GM19240 (cell line): ENCODE data around the gene HEMK1.

ENCODE experiments used
- DNase-seq: peaks from one replicate; pipeline ENCODE4 v3.0.0; 2011; ENCODE audit warnings: low spot score; ENCODE audit not compliant: insufficient read length

Gene HEMK1

DNA sequence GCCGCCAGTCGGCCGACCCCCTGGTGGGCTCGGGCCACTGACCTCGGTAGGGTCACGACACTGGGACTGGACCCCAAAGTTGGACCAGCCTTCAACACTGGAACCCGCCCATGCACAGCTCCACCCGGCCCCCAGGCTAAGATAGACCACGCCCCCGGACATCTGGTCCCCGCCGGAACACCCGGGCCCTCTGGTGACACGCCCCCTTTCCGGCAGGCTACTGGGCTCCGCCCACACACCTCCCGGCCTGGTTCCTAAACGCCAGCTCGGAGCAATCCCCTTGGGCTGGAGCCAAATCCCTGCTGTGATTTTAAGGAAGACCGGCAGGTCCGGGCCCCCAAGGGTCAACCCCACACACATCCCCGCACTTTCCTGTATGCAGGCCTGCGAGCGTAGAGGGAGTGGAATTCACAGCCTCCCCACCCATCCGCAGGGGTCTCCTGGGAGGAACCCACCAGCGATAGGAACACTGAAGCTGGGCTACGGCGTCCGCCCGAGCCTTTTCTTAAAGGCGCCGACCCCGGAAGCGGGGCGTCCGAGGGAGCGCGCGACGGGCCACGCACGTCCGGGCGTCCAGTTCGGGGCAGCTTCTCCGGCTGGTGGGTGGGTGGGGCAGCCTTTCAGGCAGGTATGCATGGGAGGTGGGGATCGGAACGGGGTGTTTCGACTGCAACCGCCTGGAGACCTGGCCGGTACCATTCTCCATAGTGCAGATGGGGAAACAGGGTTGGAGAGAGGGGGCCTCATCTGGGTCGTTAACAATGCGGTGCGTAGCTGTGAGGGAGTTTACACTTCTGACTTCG is at the start of gene HEMK1:
TSS of gene HEMK1 (plus strand) at position 576 of the 803 bp plus-strand sequence. CDS start 1,583 bp downstream, outside the sequence.
- DNase-seq: peak; percentile 92

GRCh38 chr3:50520849-50521248 is 48.5 kb upstream of the HEMK1 start:
- no peak for DNase-seq

GRCh38 chr3:50521572-50521971 is 47.8 kb upstream of the HEMK1 start:
- DNase-seq: no peak

DNA sequence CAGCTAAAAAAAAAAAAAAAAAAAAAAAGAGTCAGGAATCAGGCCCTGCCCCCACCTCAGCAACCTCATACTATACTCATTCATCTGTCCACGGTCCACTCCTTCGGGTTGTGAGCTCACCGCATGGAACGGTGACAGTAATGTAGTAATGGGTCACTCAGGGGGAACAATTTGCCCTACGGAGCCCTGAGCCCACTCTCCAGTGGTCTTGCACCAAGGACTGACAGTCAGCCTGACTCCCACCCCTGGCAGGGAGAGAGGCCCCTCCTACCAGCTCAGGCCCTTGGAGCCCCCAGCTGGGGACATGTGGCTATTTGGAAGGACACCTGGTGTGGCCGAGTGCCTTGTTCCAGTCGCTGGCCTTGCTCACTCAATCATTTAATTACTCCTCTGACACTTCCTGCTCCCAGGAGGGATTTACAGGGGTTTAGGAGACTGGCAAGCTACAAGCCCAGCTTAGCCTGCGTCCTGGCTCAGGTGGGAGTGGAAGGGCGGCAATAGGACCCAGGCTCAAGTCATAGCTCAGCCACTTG is 46.0 kb upstream of the HEMK1 start:
- DNase-seq: no peak

GRCh38 chr3:50524746-50525145 is 44.6 kb upstream of the HEMK1 start:
- DNase-seq: no peak

DNA sequence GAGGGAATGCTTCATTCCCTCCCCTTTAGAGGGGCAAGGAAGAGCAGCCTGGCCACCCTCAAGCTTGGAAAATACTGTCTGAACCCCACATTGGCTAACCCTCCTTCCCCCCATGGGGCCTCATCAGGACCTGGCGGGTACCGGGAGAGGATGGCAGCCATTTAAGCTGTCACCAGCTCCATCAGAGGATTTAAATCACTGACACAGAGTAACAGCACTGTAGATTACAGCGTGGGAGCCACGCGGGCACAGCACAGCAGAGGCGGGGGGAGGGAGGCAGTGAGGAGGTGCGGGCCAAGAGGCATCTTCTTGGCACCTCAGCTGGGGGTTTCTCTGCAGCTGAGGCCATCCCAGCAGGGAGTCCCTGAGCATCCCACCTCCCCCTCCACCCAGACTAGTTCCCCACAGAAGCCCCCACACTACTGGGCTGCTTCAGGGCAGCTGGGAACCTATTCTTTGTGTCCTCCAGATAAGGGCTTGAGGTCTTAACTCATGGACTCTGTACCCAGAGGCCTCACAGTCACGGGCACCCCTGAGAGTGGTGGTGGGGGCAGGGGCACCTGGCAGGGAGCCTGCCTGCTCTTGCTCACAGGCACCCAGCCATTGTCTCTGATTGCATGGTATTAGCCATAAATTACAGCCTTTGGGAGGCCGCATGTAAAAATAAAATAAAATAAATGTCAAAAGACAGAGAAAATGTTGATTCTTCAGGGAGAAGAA is 44.0 kb upstream of the HEMK1 start:
- no peak for DNase-seq

- peak; percentile 70 for DNase-seq
Observed at GRCh38 chr3:50525987-50526386, 43.3 kb upstream of the HEMK1 start.

GRCh38 chr3:50530001-50530970 is 39.0 kb upstream of the HEMK1 start:
- DNase-seq: no peak

- no peak for DNase-seq
Observed at GRCh38 chr3:50531201-50531600, 38.1 kb upstream of the HEMK1 start.

DNA sequence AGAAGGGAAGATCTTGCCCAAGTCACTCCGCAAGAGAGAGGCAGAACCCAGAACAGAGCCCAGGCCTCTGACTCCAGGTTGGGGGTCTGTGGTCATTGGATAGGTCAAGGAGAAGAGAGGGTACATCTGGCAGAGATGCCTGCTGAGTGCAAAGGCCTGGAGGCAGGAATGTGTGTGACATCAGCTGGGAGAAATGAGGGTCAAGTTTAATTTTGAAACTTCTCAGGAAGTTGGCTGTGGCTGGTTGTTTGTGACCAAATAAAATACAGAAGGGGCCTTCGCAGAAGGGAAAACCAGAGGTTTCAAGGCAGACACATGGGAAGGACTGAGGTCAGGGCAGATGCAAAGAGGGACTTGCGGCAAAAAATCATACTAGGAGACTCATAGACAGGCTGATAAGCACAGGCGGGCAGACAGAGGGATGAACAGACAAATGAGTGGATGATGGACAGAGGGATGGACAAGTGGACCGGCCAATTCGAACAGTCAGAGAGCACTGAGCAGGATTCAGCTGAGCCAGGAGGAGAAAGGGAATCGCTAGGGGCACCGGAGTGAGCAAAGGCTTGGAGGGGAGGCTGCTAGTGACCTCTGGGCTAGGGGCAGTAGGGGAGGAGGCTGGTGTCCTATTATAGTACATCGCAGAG is 37.1 kb upstream of the HEMK1 start:
- no peak for DNase-seq

GRCh38 chr3:50533316-50533715 is 36.0 kb upstream of the HEMK1 start:
- DNase-seq: no peak

DNA sequence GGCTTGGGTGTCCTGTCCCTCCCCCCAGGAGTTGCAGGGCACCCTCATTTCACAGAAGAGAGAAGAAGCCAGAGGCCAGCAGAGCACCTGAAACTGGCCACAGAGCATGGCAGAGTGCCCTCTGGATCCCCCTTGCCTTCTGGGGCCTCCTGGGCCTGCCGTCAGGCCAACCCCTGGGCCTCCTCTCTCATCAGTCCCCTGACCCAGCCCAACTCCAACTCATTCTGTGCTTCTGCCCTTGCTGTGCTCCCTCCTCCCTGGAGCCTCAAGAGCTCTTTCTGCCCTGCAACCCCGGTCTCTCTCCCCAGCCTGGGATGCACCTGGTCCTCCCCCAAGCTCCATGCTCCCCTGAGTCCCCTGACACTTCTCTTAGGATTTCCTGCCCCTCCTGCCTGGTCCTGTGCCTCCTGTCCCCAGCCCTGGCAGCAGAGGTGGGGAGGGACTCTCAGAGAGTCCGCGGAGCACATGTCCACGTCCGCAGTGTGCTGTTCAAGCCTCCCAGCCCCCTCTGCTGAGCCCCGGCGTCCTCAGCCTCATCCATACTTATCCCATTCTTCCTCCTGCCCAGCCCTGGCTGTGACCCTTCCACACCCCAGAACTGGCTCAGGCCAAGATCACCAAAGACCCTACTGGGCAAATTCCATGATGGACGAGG is 35.4 kb upstream of the HEMK1 start:
- no peak for DNase-seq

GRCh38 chr3:50534681-50535330 is 34.5 kb upstream of the HEMK1 start:
- no peak for DNase-seq

GRCh38 chr3:50536471-50537180 is 32.7 kb upstream of the HEMK1 start:
- no peak for DNase-seq

DNA sequence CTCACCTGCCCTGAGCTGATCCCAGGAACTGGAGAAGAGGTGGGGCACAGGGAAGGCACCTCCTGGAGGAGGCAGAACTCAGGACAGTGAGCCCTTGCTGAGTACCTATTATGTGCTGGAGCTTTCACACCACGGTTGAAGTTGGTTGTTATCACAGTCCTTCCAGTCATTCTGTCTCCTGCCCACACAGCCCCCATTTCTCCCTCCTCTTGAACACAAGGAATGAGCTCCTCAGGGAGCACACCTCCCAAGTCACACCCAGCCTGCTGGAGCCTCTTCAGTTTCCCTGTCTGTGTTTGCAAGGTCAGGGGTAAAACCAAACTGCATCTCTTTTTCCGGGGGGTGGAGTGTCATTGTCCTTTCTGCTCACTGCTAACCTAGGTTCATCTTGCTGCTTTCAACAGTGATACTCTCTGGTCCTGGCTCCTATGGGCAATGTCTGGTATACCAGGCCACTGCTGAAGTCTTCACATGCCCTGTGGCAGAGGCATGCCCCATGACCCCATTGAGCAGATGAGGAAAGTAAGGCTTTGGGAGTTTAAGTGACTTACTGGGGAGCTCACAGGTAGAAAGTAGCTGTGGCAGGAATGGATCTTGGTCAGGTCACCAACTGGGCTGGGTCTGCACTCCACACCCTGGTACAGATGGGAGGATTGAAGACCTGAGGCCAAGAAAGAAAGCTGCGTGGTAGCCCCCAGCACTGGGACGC is 31.7 kb upstream of the HEMK1 start:
- no peak for DNase-seq

DNA sequence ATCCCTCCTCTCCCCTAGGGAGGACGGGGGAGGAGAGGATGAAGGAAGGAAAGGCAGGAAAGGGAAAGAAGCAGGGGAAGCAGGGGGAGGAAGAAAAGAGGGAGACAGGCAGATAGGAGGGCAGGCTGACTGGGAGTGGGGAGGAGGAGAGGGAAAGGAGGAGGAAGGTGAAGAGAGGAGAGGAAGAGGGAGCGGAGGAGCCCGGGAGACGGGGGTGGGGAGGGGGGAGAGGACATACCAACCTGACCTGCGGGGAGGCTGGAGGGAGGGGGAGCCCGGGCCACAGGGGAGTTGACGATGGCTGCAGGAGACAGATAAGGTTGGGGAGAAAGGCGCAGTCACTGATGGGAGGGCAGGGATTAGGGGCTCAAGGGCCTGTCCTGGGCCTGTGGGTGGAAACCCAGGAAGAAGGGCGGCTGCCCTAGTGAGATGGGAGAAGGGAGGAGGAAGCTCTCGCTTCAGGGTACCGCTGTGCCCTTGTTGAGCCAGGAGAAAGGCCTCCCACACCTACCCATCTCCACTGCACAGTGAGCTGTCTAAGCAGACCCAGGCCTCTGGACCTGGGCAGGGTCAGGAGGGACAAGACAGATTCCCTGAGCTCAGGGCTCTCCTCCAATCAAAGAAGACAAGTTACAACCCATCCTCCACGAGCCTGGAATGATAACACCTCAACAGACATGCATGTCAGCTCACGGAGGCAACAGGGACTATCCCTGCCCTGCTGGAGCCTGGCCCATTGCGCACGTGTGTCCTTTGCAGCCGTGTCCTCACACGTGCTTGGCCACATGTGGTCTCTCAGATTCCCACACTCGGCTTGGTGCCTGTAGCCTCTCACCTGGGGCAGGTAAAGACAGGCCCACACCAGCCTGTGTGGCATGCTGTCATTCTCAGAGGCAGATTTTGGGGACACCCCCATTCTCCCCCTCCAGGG is 29.7 kb upstream of the HEMK1 start:
- DNase-seq: no peak
